ENCODE measurements around the gene RSL1D1.
A peak's percentile ranks its signal among the peaks of the same experiment; 100 is the strongest.
"Not testable (repeated sequence)": the region's sequence is repeated elsewhere in the genome, so short reads cannot be mapped to it uniquely, and the experiment has no call there.

RSL1D1 gene

DNA sequence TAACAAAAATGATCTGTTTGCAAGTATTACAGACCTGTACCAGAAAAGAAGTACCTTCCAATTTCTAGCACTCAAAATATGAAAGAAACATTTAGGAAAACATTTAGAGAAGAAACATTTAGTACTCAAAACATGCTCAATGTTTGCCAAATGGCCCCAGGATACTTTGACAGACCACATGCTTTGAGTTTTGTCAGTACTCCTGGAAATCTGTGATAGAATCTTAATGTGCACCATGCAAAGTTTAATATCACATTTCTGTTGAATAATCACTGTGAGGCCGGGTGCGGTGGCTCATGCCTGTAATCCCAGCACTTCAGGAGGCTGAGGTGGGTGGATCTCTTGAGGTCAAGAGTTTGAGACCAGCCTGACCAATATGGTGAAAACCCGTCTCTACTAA lies 45.8 kb downstream of the RSL1D1 start:
- H3K4me3 ChIP-seq (ENCODE audit: low read depth, low read length), result no peak overlapping the region
- DNase-seq (ENCODE audit: low read depth), result no peak

DNA sequence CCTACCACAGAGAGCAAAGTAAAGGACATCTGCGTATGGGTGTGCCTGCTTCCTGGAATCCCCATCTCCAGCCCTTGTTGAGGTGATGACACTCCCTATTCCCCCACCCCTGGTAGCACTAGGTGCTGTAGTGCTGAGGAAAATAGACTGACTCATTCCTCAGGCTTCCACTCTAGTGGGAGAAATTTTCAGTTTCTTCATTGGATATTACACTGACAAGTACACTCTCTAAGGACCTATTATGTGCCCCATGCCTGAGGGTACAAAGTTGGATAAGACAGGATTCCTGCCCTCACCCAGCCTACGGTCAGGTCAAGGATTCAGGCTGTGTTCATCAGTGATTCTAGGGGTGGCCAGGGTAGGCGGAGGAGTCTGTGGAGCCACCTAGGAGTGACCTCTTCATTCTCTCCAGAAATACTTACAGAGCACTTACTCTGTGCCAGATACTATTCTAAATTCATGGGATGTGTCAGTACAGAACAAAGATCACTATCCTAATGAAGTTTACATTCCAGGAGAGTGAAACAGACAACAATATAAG lies 49.8 kb downstream of the RSL1D1 start:
- no peak for DNase-seq (ENCODE audit: low read depth)
- H3K4me3 ChIP-seq (ENCODE audit: low read depth, low read length), result no peak overlapping the region

DNA sequence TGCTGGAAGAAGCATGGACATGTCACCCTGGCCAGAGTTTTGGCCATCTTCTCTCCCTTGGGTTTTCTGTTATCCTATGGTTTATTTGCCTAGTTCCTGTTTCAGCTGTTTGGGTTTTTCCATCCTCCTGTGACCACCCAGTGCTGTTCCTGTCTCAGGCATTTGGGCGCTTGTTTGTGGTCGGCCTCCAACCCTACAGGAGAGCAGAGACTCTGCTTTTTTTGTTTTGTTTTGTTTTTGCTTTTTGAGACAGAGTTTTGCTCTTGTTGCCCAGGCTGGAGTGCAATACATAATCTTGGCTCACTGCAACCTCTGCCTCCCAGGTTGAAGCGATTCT lies 51.0 kb downstream of the RSL1D1 start:
- H3K4me3 ChIP-seq (ENCODE audit: low read depth, low read length), result no peak overlapping the region
- no peak for DNase-seq (ENCODE audit: low read depth)

DNA sequence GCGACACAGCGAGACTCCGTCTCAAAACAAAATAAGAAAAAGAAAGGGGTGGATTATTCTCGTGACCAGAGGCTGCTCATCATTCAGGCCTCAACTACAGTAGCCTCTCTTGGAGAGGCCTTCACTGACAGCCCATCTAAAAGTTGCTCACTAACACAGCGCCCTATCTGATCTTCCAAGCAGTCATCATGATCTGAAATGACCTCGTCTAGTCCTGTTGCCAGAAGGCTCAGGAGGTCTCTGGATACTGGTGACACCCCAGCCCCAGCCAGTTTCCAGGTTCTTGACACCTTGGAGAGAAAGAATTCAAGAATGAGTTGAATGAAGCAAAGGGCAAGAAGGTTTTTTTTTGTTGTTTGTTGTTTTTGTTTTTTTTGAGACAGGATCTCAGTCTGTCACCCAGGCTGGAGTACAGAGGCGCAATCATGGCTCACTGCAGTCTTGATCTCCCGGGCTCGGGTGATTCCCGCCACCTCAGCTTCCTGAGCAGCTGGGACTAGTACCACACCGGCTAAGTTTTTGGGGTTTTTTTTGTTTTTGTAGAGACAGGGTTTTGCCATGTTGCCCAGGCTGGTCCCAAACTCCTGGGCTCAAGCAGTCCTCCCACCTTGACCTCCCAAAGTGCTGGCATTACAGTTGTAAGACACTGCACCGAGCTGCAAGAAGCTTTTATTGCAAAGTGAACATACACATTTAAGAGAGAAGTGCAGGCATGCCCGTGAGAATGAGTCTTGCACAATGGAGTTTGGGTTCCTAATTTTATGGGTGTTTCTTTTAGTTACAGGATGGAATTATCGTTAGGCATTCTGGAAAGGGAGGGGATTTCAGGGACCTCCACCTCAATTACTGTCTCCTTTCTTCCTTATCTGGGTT lies 51.6 kb downstream of the RSL1D1 start:
- H3K4me3 ChIP-seq (ENCODE audit: low read depth, low read length), result no peak overlapping the region
- no peak for DNase-seq (ENCODE audit: low read depth)

DNA sequence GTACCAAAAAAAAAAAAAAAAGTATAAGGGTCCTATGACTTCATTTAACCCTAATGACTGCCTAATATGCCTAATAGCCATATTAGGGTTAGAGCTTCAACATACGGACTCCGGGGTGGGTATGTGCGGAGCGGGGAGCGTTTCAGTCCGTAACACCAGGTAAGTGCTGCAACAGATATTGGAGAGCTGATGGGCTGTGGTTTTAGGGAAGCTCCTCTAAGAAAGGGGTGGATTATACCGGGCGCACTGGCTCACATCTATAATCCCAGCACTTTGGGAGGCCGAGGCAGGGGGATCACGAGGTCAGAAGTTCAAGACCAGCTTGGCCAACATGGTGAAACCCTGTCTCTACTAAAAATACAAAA lies 52.3 kb downstream of the RSL1D1 start:
- DNase-seq (ENCODE audit: low read depth), result no peak
- H3K4me3 ChIP-seq (ENCODE audit: low read depth, low read length), result peak overlapping the region; percentile 80

DNA sequence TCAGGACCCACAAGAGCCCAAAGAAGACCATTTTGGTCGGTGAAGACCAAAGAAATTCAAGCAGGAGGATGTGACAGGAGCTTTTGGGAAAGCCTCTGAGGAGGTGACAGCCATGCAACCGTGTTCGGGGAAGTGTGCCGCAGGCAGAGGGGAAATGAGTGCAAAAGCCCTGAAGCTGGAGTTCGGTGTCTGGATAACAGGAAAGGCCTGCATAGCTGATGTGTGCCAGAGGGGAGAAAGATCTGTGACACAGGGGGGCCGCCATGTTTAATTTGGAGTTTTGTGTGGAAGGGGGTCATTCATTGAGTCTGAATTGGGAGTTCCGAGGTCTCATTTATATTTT lies 53.4 kb downstream of the RSL1D1 start:
- peak overlapping the region; percentile 80 for H3K4me3 ChIP-seq (ENCODE audit: low read depth, low read length)
- DNase-seq (ENCODE audit: low read depth), result no peak

DNA sequence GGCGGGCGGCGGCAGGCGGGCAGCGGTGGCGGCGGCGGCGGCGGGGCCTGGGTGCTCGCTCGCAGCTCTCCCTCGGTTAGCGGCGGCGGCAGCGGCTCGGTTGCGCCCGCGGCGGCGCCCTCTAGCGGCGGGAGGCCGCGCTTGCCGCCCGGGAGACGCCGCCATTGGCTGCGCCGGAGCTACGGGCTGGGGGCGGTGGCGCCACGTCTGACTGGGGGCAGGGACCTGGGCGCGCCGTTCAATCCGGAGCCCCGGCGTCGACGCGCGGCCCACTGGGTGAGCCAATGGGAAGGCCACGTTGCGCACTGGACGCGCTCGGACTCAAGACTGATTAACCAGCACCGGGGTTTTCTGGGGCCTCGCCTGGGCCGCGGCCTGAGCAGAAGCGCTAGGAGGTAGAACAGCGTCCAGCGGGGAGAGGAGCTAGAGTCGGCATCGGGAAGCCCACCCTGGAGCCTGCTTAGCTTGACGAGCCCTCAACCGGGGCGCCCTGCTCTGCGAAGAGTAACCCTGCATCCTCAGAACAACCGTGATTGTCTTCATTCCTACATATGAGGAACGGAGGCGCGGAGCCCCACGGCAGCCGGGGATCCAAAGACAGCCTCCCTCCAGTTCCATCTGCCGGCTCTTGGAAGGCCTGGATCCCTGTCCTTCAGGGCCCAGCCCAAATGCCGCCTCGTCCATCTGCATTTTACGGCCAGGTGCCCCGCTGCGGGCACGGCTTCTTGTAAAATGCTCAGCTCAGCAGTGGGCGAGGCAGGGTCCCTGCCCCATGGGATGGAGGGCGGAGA lies 54.0 kb downstream of the RSL1D1 start, which contains the start of gene ZC3H7A:
Gene ZC3H7A, minus strand, starts transcription at position 93 of the 791 bp plus-strand sequence. CDS start 14,904 bp downstream, outside the sequence.
- peak; percentile 95 for DNase-seq (ENCODE audit: low read depth)
- H3K4me3 ChIP-seq (ENCODE audit: low read depth, low read length), result peak within 1 kb of the TSS; percentile 93

DNA sequence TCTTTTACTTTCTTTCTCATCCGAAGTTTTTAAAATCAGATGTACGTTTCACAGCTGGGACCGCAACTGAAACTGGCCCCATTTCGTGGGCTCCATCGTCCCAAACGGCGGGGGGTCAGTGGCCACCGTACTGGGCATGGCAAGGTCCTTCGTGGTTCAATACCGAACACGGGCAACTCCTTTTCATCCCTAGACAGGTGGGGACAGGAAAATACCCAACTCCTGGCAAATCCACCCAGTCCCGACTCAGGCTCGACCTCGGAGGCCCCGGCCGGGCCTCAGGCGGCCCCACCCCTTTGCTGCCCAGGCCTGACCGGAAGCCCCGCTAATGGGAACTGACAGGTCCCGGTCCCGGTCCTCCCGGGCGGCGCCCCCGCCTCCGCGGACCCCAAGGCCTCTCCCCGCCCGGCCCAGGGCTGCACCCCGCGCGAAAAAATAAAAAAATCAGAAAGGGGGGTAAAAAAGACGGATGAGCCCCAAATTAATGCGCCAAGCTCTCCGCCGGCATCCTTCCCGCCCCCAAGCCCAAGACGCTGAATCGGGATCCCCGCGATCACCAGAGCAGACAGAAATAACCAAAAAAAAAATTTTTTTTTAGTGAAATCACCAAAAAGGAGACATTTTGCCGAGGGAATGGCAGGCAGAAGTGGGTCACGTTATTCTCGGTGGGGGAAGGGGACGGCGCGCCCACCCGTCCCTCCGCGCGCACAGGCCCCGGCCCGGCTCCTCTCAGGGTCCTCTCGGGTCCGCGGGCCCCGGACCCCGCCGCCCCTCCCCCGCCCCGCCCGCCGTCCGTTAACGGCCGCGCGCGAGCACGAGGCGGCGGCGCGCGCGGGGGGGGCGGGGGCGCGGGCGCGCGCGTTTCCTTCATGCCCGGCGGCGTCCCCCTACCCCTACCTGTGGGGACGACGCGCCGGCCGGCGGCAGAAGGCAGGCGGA lies 54.8 kb downstream of the RSL1D1 start:
- peak overlapping the region; percentile 93 for H3K4me3 ChIP-seq (ENCODE audit: low read depth, low read length)
- no peak for DNase-seq (ENCODE audit: low read depth)

DNA sequence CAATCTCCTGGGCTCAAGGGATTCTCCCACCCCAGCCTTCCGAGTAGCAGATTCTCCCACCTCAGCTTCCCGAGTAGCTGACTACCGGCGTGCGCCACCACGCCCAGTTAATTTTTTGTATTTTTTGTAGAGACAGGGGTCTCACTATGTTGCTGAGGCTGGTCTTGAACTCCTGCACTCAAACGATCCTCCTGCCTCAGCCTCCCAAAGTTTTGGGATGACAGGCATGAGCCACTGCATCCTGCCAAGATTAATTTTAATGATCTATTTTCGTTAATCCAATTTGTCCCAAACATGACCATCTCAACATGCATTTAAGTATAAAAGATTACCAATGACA lies 55.5 kb downstream of the RSL1D1 start:
- DNase-seq (ENCODE audit: low read depth), result no peak
- H3K4me3 ChIP-seq (ENCODE audit: low read depth, low read length), result peak overlapping the region; percentile 93

DNA sequence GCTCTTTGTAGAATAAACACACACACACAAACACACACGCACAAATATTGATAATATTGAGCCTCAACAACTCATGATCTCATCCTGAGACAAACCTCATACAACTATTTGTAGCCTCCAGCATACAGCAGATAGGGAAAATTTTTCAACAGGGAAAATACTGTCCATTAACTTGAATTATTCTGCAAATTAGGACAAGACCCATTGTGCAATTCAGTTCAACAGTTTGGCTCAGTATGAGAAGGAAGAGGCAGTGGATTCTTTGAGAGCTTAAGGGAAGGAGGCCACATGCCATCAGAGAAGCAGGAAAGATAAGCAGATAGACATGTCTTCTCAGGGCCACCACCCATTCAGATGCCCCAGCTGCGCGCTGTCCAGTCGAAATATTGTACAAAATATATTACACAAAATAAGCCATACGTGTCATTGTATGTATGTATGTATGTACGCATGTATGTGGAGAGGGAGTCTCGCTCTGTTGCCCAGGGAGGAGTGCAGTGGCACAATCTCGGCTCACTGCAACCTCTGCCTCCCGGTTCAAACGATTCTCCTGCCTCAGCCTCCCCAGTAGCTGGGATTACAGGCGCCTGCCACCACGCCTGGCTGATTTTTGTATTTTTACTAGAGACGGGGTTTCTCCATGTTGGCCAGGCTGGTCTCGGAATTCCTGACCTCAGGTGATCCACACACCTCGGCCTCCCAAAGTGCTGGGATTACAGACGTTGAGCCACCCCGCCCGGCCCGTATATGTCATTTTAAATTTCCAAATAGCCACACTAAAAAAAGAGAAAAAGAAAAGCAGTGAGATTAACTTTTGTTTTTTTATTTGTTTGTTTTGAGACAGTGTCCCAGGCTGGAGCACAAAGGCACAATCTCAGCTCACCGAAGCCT lies 56.1 kb downstream of the RSL1D1 start:
- H3K4me3 ChIP-seq (ENCODE audit: low read depth, low read length), result peak overlapping the region; percentile 93
- DNase-seq (ENCODE audit: low read depth), result no peak

DNA sequence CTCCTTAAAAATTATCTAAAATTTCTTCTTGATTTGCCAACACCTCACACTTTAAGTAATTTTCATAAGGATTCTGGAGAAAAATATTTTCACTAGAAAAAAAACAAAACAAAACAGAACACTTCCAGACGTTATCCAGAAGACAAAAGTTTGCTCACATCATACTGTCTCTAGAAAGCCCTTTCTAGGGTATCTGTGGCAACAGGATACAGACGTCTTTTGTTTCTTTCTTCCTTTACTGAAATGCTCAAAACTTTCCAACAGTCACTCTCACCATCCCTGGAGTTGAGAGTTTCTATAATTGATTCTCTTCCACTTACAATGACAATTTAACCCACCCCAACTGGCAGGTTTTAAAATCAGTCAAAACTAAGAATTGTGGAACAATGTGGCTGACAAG lies 56.9 kb downstream of the RSL1D1 start:
- no peak overlapping the region for H3K4me3 ChIP-seq (ENCODE audit: low read depth, low read length)
- DNase-seq (ENCODE audit: low read depth), result no peak

DNA sequence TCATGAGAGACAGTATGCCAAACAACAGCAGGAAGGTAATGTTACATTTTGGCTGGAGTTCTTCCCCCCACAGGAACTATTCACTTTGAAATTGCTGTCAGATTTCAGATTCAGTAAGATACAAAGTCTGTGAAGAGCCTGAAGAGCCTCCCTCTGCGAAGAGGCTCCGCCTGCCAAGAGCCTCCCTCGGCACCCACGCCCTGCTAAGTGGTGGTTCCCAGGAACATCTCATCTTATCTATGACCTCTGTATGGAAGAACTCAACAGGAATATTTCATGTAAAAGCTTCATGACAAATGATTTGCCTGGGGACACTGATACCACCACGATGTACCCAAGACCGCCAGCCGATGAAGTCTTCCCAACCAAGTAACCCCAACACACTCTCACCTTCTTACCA lies 57.5 kb downstream of the RSL1D1 start:
- DNase-seq (ENCODE audit: low read depth), result no peak
- no peak overlapping the region for H3K4me3 ChIP-seq (ENCODE audit: low read depth, low read length)

DNA sequence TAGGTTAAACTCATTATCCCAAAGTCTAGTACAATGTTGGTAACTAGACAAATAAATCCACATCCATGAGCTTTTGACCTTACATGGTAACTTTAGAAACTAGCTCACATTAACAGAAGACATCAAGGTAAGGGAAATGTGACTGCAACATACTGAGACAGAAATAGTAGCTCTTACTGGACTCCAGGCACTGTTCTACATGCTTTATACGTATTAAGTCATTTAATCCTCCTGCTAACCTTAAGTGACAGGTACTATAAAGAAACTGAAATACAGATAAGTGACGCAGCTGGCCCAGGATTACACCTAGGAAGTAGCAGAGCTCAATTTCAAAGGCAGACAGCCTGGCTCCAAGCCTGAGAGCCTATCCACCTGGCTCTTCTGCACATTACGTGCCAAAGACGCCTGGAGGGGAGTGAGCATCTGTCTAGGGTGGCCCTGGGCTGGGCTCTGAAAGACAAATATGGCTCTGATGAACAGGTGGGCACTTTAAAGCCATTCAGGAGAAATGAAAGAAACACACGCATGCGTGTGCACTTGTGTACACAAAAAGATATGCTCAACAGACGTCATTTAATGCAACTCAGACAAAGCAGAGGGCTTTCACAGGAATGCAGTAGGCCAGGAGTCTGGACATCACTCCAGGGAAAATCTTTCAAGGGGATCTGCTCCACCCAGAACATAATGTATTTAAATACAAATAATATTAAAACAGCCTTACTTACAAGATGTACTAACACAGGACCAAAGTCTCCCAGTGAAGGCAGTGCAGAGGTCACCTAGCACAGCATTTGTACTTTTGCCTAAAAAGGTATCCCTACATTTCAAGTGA lies 58.7 kb downstream of the RSL1D1 start:
- H3K4me3 ChIP-seq (ENCODE audit: low read depth, low read length), result no peak overlapping the region
- DNase-seq (ENCODE audit: low read depth), result no peak

DNA sequence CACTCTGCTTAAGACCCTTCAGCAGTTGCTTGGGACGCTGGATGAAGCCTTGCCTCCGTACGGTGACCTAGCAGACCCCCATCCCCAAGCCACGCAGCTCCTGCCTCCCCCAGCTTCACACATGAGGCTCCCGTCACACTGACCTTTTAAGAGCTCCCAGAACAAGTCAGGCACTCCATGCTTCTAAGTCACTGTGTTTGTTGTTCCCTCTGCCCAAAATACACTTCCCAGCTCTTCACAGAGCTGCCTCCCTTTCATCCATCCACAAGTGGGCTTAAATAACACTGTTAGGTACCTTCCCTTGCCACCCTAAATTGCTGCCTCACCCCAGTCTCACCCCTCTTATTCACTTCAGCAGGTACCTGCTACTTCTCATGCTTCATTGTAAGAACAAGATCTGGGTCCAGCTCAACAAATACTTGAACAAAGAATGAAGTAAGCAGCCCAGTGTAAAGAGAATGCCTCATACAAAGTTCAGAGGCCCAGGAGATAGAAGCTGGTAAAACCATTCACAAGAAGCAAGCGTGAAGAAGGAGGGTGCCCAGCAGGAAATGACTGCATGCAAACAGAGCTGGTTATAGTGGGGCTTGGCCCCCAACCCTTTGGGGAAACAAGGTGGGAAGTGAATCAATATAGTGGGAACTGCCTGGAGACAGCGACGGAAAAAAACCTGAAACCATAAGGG lies 60.1 kb downstream of the RSL1D1 start:
- DNase-seq (ENCODE audit: low read depth), result no peak
- H3K4me3 ChIP-seq (ENCODE audit: low read depth, low read length), result no peak overlapping the region

DNA sequence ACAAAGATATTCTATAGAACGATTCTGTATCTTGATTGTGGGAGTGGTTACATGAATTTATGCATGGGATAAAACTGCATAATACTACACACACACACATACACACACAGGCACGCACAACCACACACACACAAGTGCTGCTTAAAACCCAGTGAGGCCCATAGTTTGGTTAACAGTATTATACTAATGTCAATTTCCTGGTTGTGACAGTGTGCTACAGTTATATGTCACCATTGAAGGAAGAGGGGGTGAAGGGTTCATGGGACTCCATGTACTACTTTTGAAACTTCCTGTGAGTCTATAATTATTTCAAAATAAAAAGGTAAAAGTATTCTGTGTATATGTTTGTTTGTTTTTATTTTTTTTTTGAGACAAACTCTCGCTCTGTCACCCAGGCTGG lies 62.4 kb downstream of the RSL1D1 start:
- H3K4me3 ChIP-seq (ENCODE audit: low read depth, low read length), result no peak overlapping the region
- DNase-seq (ENCODE audit: low read depth), result no peak

DNA sequence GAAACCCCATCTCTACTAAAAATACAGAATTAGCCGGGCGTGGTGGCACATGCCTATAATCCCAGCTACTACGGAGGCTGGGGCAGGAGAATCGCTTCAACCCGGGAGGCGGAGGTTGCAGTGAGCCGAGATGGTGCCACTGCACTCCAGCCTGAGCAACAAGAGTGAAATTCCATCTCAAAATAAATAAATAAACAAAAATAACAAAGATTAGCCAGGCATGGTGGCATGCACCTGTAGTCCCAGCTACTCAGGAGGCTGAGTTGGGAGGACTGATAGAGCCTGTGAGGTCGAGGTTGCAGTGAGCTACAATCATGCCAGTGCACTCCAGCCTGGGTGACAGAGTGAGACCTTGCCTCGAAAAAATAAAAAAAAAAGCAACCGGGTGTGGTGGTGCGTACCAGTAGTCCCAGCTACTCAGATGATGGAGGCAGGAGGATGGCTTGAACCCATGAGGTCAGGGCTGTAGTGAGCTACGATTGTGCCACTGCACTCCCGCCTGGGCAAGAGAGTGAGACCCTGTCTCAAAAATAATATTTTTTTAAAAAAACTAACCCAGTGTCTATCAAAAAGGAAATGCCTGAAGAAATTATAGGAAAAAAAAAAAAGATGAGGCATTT lies 66.3 kb downstream of the RSL1D1 start:
- DNase-seq (ENCODE audit: low read depth), result not testable (repeated sequence)

DNA sequence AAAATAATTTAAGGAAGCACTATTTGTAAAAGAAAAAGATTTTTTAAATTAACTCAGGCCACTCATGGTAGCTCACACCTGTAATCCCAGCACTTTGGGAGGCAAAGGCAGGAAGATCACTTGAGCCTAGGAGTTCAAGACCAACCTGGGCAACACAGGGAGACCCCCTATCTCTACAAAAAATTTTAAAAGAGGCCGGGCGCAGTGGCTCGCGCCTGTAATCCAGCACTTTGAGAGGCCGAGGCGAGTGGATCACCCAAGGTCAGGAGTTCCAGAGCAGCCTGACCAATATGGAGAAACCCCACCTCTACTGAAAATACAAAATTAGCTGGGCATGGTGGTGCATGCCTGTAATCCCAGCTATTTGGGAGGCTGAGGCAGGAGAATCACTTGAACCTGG lies 67.0 kb downstream of the RSL1D1 start:
- H3K4me3 ChIP-seq (ENCODE audit: low read depth, low read length); DNase-seq (ENCODE audit: low read depth): not testable (repeated sequence)

More for the DNA sequence above, 66.3 kb downstream of the RSL1D1 start:
- not testable (repeated sequence) for H3K4me3 ChIP-seq (ENCODE audit: low read depth, low read length)

Data from skeletal muscle cell (primary cell).